GM12874 (cell line): ENCODE data around the gene PAM.

ENCODE experiments used
- CTCF ChIP-seq: IDR thresholded peaks from 2 replicates; pipeline ENCODE4 v1.5.1; 2011; ENCODE audit warnings: low read depth, mild to moderate bottlenecking, control low read depth, low read length, moderate library complexity; ENCODE audit not compliant: insufficient read depth

The PAM gene

GRCh38 chr5:102782217-102782872 lies 27.2 kb downstream of the PAM start:
- TF ChIP-seq CTCF = no peak

DNA sequence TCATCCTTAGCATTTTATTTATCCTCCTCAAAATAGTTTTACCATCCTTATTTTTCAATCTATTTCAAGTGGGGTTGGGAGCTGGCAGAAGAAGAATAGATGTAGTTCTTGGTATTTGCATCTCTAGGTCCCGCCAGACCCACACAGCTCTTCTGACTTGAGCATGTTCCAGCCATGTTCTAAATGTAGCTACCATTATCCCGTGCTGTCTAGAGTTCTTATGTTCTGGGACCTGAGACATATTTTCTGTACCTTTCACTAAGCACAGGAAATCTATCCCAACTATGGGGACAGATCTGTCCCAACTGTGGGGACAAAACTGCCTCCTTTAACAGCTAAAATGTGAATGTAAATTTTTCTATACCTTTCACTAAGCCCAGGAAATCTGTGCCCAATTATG lies 32.0 kb downstream of the PAM start:
- no peak for TF ChIP-seq CTCF

- no peak for TF ChIP-seq CTCF
Measured at GRCh38 chr5:102788788-102789187, 33.7 kb downstream of the PAM start.

GRCh38 chr5:102789469-102789868 lies 34.4 kb downstream of the PAM start:
- no peak for TF ChIP-seq CTCF

DNA sequence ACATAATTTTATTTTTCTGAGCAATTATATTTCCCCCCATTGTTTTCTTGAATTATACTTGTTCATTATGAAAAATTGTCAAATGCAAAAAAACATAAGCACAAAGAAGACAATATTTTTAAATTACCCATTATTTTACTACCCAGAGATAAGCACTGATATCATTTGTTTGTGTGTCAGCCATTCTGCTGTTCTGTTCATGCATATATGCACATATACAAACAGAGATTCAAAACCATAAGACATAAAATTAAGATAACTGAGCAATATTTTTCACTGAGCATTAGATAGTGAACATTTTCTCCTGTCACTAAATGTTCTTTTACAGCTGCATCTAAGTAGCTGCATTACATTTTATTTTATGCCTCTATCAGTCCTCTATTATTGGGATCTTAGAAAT lies 35.6 kb downstream of the PAM start:
- TF ChIP-seq CTCF = no peak

DNA sequence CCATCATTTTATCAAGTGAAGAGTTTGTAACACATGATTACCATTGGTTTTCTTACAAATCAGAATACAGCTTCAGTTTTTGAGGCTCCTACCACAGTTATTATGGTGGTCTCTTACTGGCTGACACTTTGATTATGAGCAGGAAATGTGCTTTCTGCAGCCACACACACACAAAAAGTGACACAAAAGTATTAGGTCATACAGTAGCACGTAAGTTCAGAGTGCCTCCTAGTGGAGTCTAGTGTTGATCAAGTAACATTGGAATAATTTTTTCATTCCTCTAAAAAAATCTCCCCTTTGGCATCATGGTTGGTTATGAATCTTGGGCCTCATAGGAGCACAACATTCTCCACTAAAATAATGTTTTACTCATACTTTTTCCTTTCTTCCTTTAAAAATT lies 37.6 kb downstream of the PAM start:
- TF ChIP-seq CTCF = no peak

DNA sequence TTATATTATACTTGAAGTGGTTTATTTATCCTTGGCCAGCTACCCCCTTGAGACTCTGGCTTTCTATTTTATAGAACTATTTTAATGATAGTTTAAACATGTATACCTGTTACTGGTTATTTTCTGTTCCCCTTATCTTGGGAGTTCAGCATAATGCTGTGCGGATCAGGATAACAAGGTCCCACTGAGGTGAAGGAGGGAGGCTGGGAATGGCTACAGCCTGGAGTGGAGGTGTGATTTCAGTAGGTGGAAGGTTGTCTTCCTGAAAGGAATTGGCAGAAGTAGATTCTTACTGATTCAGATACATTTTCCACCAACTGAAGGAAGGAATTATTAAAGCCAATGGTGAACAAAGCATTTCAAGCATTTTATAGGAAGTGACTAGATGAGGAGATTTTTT lies 38.9 kb downstream of the PAM start:
- TF ChIP-seq CTCF = no peak
